Measurements from ENCODE around the gene EPM2A.

- TF ChIP-seq EZH2 (IDR thresholded peaks at IDR 0.05; ENCODE audit: low read depth) (no peak), CTCF (conservative IDR thresholded peaks at IDR 0.05) (no peak)
These were observed 53.4 kb downstream of the EPM2A start for GRCh38 chr6:145681965-145682364.
